Trophoblast cell (in vitro differentiated cells and primary cell): ENCODE results near the gene PAPOLA.
"Not testable (repeated sequence)": the region's sequence is repeated elsewhere in the genome, so short reads cannot be mapped to it uniquely, and the experiment has no call there.

ENCODE experiments used
- DNase-seq, 2 donors: peaks; one replicate each; pipeline ENCODE4 v3.0.0-alpha.2; 2016
- H2AFZ ChIP-seq: 2 replicates; pipeline ENCODE4 v1.6.1; 2013; ENCODE audit warnings: low read length, moderate library complexity, mild to moderate bottlenecking; ENCODE audit not compliant: insufficient read depth, poor library complexity
- H2AK5ac ChIP-seq: 2 replicates; pipeline ENCODE4 v1.6.1; 2013; ENCODE audit warnings: mild to moderate bottlenecking, low read length
- H2BK120ac ChIP-seq: 2 replicates; pipeline ENCODE4 v1.6.1; 2013; ENCODE audit warnings: low read length, mild to moderate bottlenecking, moderate library complexity; ENCODE audit not compliant: insufficient read depth, poor library complexity
- H2BK12ac ChIP-seq: 2 replicates; pipeline ENCODE4 v1.6.1; 2013; ENCODE audit warnings: mild to moderate bottlenecking, low read length, moderate library complexity
- H2BK5ac ChIP-seq: 2 replicates; pipeline ENCODE4 v1.6.1; 2013; ENCODE audit warnings: low read length, low read depth, moderate library complexity, mild to moderate bottlenecking; ENCODE audit not compliant: poor library complexity
- H3K14ac ChIP-seq: 2 replicates; pipeline ENCODE4 v1.6.1; 2013; ENCODE audit warnings: mild to moderate bottlenecking, low read length
- H3K18ac ChIP-seq: 2 replicates; pipeline ENCODE4 v1.6.1; 2013; ENCODE audit warnings: mild to moderate bottlenecking, low read length
- H3K23ac ChIP-seq: 2 replicates; pipeline ENCODE4 v1.6.1; 2013; ENCODE audit warnings: low read length
- H3K27ac ChIP-seq: 2 replicates; pipeline ENCODE4 v1.5.1; 2013; ENCODE audit warnings: low read depth, mild to moderate bottlenecking, inconsistent platforms, low read length, moderate library complexity
- H3K27me3 ChIP-seq: 2 replicates; pipeline ENCODE4 v1.6.1; 2013; ENCODE audit warnings: inconsistent platforms, mild to moderate bottlenecking, low read length, moderate library complexity; ENCODE audit not compliant: insufficient read depth
- H3K36me3 ChIP-seq, 2 experiments: 1 replicate in 1 of 2; 2 replicates in 1 of 2; pipeline ENCODE4 v1.6.1; 2013; ENCODE audit warnings: low read length in 2 of 2, mild to moderate bottlenecking in 2 of 2, moderate library complexity in 1 of 2; ENCODE audit not compliant: insufficient read depth in 2 of 2, control insufficient read depth in 1 of 2
- H3K4ac ChIP-seq: 2 replicates; pipeline ENCODE4 v1.6.1; 2013; ENCODE audit warnings: low read depth, mild to moderate bottlenecking, low read length, moderate library complexity
- H3K4me1 ChIP-seq, 2 experiments: 1 replicate in 1 of 2; 2 replicates in 1 of 2; pipeline ENCODE4 v1.6.1; 2013; ENCODE audit warnings: low read length in 2 of 2, mild to moderate bottlenecking in 2 of 2, moderate library complexity in 1 of 2; ENCODE audit not compliant: insufficient read depth in 2 of 2, control insufficient read depth in 1 of 2
- H3K4me2 ChIP-seq: 2 replicates; pipeline ENCODE4 v1.6.1; 2013; ENCODE audit warnings: inconsistent platforms, mild to moderate bottlenecking, low read length, moderate library complexity
- H3K4me3 ChIP-seq: 2 replicates; pipeline ENCODE4 v1.5.1; 2013; ENCODE audit warnings: mild to moderate bottlenecking, low read depth, low read length, inconsistent platforms
- H3K79me1 ChIP-seq: one replicate; pipeline ENCODE4 v1.6.1; 2013; ENCODE audit warnings: low read length
- H3K79me2 ChIP-seq: 2 replicates; pipeline ENCODE4 v1.6.1; 2013; ENCODE audit warnings: low read length, mild to moderate bottlenecking; ENCODE audit not compliant: control insufficient read depth, insufficient read depth, poor library complexity
- H3K9ac ChIP-seq: 2 replicates; pipeline ENCODE4 v1.6.1; 2013; ENCODE audit warnings: mild to moderate bottlenecking, low read length
- H3K9me3 ChIP-seq: 2 replicates; pipeline ENCODE4 v1.6.1; 2013; ENCODE audit warnings: low read depth, mild to moderate bottlenecking, control low read depth, inconsistent platforms, low read length; ENCODE audit not compliant: insufficient read depth
- H4K12ac ChIP-seq: 2 replicates; pipeline ENCODE4 v1.6.1; 2013; ENCODE audit warnings: low read depth, mild to moderate bottlenecking, low read length, moderate library complexity
- H4K8ac ChIP-seq: 2 replicates; pipeline ENCODE4 v1.6.1; 2013; ENCODE audit warnings: low read depth, mild to moderate bottlenecking, low read length, moderate library complexity
- H4K91ac ChIP-seq: one replicate; pipeline ENCODE4 v1.6.1; 2013; ENCODE audit warnings: low read depth, mild to moderate bottlenecking, low read length, moderate library complexity
- WGBS: extraction: QIAGEN DNeasy Blood & Tissue Kit; methylation state at CpG from one replicate; pipeline ENCODE4 v1.1.7; 2013; ENCODE audit warnings: missing lambda C conversion rate; ENCODE audit not compliant: insufficient read length, insufficient coverage; ENCODE audit errors: extremely low coverage; 5-methylcytosine and 5-hydroxymethylcytosine counted together

PAPOLA gene

DNA sequence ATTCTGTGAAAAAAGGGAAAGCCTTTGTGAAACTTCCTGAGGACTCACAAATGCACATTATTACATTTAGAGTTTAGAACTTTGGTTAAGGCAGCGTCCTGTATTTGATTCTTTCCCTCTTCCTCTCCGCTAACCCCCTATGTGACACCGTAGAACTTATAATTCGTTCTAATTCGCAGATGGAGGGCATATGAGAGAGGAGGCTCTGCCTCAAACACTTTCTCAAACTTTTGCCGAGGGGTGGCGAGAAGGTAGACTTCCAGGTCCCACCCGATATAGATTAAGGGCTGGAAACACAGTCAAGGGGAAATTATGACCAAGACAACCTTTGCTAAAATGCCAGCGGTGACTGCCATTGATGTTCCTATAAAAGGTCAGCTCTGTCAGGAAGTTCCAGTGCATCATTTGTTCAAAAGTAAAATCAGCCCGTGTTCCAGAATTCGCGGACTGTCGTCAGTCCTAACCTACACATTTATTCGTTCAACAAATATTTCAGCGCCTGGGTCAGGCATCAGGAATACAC is 904 bp upstream of the PAPOLA start:
- H3K9ac ChIP-seq = peak overlapping the region; percentile 91
- no CpG with 5 or more reads among the region's 15 CpGs for WGBS
- no peaks in the 10 kb centered on the region for H3K9me3 ChIP-seq
- H3K27me3 ChIP-seq = no peaks in the 10 kb centered on the region
- H3K4me3 ChIP-seq = peak overlapping the region; percentile 85
- H3K14ac ChIP-seq = peak overlapping the region; percentile 87
- H2BK120ac ChIP-seq = peak overlapping the region; percentile 84
- peaks cover 19% of the 10 kb centered on the region for H3K79me1 ChIP-seq
- H3K23ac ChIP-seq = no peak overlapping the region
- peak overlapping the region; percentile 87 for H3K18ac ChIP-seq
- H2BK5ac ChIP-seq = peak overlapping the region; percentile 93
- DNase-seq = no peak
- H3K4ac ChIP-seq = peak overlapping the region; percentile 14
- peak overlapping the region; percentile 75 for H4K91ac ChIP-seq
- H3K4me1 ChIP-seq = peaks cover 5 to 9% of the 10 kb centered on the region in 2 experiments
- H2AK5ac ChIP-seq = peak overlapping the region; percentile 72
- H3K4me2 ChIP-seq = peak overlapping the region; percentile 62
- H4K12ac ChIP-seq = peak overlapping the region; percentile 85
- H3K27ac ChIP-seq = peak overlapping the region; percentile 87
- no peak overlapping the region for H2BK12ac ChIP-seq
- peak overlapping the region; percentile 28 for H2AFZ ChIP-seq
- peak overlapping the region; percentile 91 for H4K8ac ChIP-seq
- H3K36me3 ChIP-seq = peaks cover 0 to 3% of the 10 kb centered on the region in 2 experiments
- peaks cover 24% of the 10 kb centered on the region for H3K79me2 ChIP-seq

DNA sequence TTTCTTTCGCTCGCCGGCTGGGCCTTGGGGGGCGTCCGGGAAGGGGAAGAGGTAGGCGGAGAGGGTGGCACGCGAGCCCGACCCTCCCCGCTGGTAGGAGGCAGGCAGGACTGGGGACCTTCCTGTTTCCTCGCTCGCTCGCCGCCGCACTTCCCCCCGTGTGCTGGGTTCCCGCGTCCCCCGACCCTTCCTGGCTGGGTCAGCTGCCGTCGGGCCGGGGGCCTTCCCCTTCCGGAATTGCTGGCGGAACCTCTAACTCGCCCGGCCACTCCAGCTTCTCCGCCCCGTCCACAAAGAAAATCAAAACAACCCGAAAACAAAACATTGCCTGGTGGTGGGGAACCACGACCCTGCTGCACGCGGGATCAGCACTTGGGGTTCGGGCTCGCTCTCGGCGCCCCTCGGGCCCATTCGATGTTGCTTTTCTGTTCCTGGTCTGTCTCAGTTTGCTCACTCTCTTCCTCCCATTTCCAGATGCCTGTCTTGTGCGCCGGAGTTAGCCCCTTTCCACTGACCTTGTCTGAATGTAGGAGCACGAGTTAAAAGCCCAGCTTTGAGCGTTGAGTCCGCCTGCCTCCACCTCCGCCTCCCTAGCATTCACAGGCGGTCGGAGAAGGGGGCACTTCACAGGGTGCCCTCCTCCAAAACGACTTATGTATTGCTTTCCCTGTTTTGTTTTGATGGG is 581 bp downstream of the PAPOLA start:
- H3K27me3 ChIP-seq = no peaks in the 10 kb centered on the region
- H3K9me3 ChIP-seq = no peaks in the 10 kb centered on the region
- H3K9ac ChIP-seq = peak overlapping the region; percentile 78
- no peak overlapping the region for H3K23ac ChIP-seq
- H2AFZ ChIP-seq = peak overlapping the region; percentile 58
- H4K91ac ChIP-seq = peak overlapping the region; percentile 83
- H4K8ac ChIP-seq = peak overlapping the region; percentile 88
- peak overlapping the region; percentile 86 for H3K27ac ChIP-seq
- H3K18ac ChIP-seq = peak overlapping the region; percentile 79
- H2AK5ac ChIP-seq = peak overlapping the region; percentile 43
- H3K14ac ChIP-seq = peak overlapping the region; percentile 73
- peak overlapping the region; percentile 84 for H2BK5ac ChIP-seq
- peaks cover 28% of the 10 kb centered on the region for H3K79me2 ChIP-seq
- no peak overlapping the region for H2BK12ac ChIP-seq
- H2BK120ac ChIP-seq = peak overlapping the region; percentile 54
- peak overlapping the region; percentile 90 for H3K4ac ChIP-seq
- H3K4me1 ChIP-seq = peaks cover 6 to 11% of the 10 kb centered on the region in 2 experiments
- peak overlapping the region; percentile 56 for H4K12ac ChIP-seq
- H3K79me1 ChIP-seq = peaks cover 19% of the 10 kb centered on the region
- peaks cover 0 to 3% of the 10 kb centered on the region in 2 experiments for H3K36me3 ChIP-seq
- peak; percentile 37 to 58 for DNase-seq
- peak overlapping the region; percentile 85 for H3K4me3 ChIP-seq
- H3K4me2 ChIP-seq = peak overlapping the region; percentile 62
- no CpG with 5 or more reads among the region's 47 CpGs for WGBS

DNA sequence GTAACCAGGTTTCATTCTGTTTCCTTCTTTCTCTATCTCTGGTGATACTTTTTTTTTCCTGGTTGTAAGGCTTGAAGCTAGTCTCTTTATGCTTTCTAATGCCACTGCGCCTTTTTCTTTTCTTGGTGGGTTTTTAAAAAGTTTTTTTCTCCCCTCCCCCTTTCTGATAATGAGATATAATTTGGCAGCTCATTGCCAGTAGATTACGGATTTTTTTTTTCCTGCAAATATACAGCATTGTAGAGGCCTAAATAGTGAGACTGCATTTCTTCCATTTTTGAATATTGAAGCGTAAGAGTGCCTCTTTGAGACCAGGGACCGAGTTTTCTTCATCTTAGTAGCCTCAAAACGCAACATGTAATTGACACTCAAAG is 1.1 kb downstream of the PAPOLA start:
- Histone ChIP-seq H3K79me2 (peaks cover 31% of the 10 kb centered on the region), H3K9me3 (no peaks in the 10 kb centered on the region), H2BK5ac (peak overlapping the region; percentile 84), H2AFZ (no peak overlapping the region), H3K9ac (peak overlapping the region; percentile 78), H2BK12ac (no peak overlapping the region), H2AK5ac (no peak overlapping the region), H3K79me1 (peaks cover 19% of the 10 kb centered on the region), H3K4me3 (peak overlapping the region; percentile 85), H3K4ac (peak overlapping the region; percentile 90), H3K23ac (no peak overlapping the region), H4K91ac (peak overlapping the region; percentile 83), H3K36me3 (peaks cover 0 to 3% of the 10 kb centered on the region in 2 experiments), H3K4me1 (peaks cover 8 to 12% of the 10 kb centered on the region in 2 experiments), H4K12ac (no peak overlapping the region), H3K27me3 (no peaks in the 10 kb centered on the region), H2BK120ac (no peak overlapping the region), H3K4me2 (peak overlapping the region; percentile 62), H3K27ac (peak overlapping the region; percentile 86), H3K18ac (no peak overlapping the region), H3K14ac (no peak overlapping the region), H4K8ac (no peak overlapping the region)
- no CpG with 5 or more reads among the region's 5 CpGs for WGBS
- DNase-seq = no peak

DNA sequence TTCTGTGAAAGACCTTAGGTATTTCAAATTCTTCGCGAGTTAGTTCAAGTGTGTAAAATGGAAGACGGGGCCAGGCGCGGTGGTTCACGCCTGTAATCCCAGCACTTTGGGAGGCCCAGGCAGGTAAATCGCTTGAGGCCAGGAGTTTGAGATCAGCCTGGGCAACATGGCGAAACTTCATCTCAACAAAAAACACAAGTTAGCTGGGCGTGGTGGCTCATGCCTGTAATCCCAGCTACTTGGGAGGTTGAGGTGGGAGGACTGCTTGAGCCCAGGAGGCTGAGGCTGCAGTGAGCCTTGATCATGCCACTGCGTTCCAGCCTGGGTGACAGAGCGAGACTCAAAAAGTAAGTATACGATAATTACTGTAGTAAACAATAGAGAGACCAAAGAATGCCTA is 2.2 kb downstream of the PAPOLA start:
- no CpG with 5 or more reads among the region's 12 CpGs for WGBS
- H3K79me2 ChIP-seq = peaks cover 35% of the 10 kb centered on the region
- not testable (repeated sequence) for H3K23ac ChIP-seq, H3K27ac ChIP-seq, H3K4me2 ChIP-seq, H4K12ac ChIP-seq, H4K8ac ChIP-seq, H2AFZ ChIP-seq, H2AK5ac ChIP-seq, H3K4me3 ChIP-seq, H4K91ac ChIP-seq, H3K27me3 ChIP-seq, H2BK5ac ChIP-seq, H2BK12ac ChIP-seq, H3K14ac ChIP-seq, H2BK120ac ChIP-seq, H3K18ac ChIP-seq, H3K9me3 ChIP-seq, H3K36me3 ChIP-seq, H3K9ac ChIP-seq
- peaks cover 19% of the 10 kb centered on the region for H3K79me1 ChIP-seq
- H3K4ac ChIP-seq = peak overlapping the region; percentile 93
- peak in 1 of 2 donors; percentile 48 for DNase-seq
- H3K4me1 ChIP-seq = peaks cover 8 to 16% of the 10 kb centered on the region in 2 experiments
